LNCAP (cell line): Measurements from ENCODE around the gene TREML2.

Experiments
- TF ChIP-seq, protein P1 (sequence below): fragments of 450-650 bp; IDR thresholded peaks from 2 replicates; pipeline ENCODE4 v1.5.1; 2017; ENCODE audit warnings: mild to moderate bottlenecking

TREML2 gene

GRCh38 chr6:41200296-41200900, 551 bp downstream of the TREML2 start:
- TF ChIP-seq, protein P1, sequence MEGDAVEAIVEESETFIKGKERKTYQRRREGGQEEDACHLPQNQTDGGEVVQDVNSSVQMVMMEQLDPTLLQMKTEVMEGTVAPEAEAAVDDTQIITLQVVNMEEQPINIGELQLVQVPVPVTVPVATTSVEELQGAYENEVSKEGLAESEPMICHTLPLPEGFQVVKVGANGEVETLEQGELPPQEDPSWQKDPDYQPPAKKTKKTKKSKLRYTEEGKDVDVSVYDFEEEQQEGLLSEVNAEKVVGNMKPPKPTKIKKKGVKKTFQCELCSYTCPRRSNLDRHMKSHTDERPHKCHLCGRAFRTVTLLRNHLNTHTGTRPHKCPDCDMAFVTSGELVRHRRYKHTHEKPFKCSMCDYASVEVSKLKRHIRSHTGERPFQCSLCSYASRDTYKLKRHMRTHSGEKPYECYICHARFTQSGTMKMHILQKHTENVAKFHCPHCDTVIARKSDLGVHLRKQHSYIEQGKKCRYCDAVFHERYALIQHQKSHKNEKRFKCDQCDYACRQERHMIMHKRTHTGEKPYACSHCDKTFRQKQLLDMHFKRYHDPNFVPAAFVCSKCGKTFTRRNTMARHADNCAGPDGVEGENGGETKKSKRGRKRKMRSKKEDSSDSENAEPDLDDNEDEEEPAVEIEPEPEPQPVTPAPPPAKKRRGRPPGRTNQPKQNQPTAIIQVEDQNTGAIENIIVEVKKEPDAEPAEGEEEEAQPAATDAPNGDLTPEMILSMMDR, result no peak

- TF ChIP-seq, protein P1, result no peak
These were observed 1.2 kb downstream of the TREML2 start for GRCh38 chr6:41199552-41200246.

- TF ChIP-seq, protein P1, result no peak
These were observed 3.7 kb downstream of the TREML2 start for GRCh38 chr6:41197234-41197633.

DNA sequence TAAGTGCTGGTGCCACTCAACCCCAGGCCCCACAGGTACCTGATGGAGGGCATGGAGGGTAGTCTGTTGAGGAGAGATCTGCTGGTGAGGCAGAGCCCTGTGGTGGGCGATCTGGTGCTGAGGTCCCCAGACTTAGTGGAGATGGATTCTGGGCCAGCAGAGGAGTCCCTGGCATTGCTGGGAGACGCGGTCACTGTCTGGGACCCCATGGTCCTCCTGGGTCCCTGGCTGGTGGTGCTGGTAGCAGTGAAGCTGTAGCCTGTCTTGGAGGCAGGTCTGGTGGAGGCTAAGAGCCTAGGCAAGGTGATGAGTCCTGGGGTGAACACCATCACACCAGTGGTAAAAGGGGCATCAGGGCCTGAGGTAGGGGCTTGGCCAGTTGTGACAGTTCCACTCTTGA, 6.6 kb downstream of the TREML2 start:
- TF ChIP-seq, protein P1, result no peak

DNA sequence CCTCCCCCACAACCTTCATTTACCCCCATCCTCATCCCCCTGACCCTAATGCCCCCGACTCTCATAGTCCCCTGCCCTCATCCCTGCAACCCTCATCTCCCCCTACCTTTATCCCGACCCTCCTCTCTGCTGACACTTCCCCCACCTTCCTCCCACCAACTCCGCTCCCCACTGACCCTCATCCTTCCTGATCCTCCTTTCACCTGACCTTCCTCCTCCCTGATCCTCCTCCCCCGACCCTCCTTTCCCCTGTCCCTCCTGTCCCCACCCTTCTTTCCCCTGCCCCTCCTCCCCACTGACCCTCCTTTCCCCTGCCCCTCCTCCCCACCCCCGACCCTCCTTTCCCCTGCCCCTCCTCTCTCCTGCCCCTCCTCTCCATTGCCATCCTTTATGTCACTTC, 7.1 kb downstream of the TREML2 start:
- TF ChIP-seq, protein P1, result no peak

DNA sequence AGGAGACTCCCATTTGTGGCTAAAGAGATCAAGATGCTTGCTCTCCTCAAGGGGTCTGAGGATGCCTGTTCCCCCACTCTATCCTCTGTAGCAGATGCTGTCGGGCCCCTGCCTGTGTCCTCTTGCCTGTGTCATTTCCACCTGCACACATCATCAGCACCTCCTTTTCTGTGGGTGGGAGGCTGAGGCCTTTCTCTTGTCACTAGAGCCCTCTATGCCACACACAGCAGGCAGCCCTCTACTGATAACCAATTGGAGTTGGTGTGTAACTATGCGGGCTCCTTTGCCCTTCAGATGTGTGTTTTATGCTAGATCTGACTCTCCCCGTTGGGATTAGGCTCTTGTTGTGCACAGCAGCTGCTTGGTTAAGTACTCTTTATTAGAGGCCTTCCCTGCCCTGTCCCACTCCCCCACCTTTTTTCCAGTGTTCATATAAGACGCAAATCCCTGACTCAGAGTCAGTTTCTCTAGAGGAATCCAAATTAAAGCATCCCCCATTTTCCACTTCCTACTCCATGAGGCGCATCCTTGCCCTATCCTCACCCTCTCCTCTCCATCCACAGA, 7.7 kb downstream of the TREML2 start:
- TF ChIP-seq, protein P1, result no peak

DNA sequence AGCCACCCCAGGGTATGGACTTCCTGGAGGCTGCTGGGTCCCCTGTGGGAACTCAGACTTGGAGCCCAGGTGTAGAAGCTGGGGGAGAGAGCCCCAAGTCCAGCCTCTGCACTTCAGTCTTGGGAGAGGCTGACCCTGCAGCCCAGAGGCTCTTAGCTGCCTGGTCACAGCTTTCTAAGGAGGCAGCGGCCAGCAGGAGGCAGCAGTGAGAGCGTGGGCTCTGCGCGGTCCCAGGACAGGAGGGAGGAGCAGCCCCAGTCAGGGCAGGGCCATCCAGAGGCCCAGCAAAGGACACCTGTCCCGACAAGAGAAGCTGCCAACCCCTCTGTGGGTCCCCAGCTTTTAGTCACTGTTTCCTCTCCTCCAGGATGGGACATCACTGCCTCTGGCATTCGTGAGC, 9.4 kb downstream of the TREML2 start:
- TF ChIP-seq, protein P1, result peak; percentile 56
